ENCODE data around the gene CD44. TPM values are rescaled to one million over a fixed set of nuclear protein-coding genes. Genes with fewer than 3 reads are reported as not detected.

CD44 gene
- total and polyA plus RNA-seq, 2 donors (not counting 1 experiment from before 2014, with no cell fraction given) = 660 to 980 TPM

GRCh38 chr11:35139722-35140282, 831 bp downstream of the CD44 start:
- no peaks in the 10 kb centered on the region for H3K27me3 ChIP-seq (ENCODE audit: control insufficient read depth, insufficient read depth, low read length)
- H3K4me3 ChIP-seq (replicated peaks in 1 of 4; ENCODE audit: control extremely low read depth in 1 of 4, insufficient read depth in 1 of 4, low read depth in 3 of 4, low read length in 4 of 4) = peak overlapping the region; percentile 56 to 99 (median 94)

GRCh38 chr11:35141071-35141470, 2.1 kb downstream of the CD44 start:
- no peaks in the 10 kb centered on the region for H3K9me3 ChIP-seq (ENCODE audit: control insufficient read depth, insufficient read depth, low read depth, low read length)
- DNase-seq (ENCODE audit: low read depth in 2 of 2) = no peak
- H3K27ac ChIP-seq (ENCODE audit: insufficient read depth, low read length) = peak overlapping the region; percentile 91
- H3K79me2 ChIP-seq (ENCODE audit: control insufficient read depth, insufficient read depth, low read length) = peaks cover 78% of the 10 kb centered on the region
- H2AFZ ChIP-seq (ENCODE audit: low read length) = no peak overlapping the region
- H3K4me2 ChIP-seq (ENCODE audit: extremely low read depth, insufficient read depth, low read length) = peak overlapping the region; percentile 69
- H4K20me1 ChIP-seq (ENCODE audit: control insufficient read depth, extremely low read depth, insufficient read depth, low read length) = no peaks in the 10 kb centered on the region
- H3K36me3 ChIP-seq (ENCODE audit: control insufficient read depth, insufficient read depth, low read length) = peaks cover 11% of the 10 kb centered on the region
- peak overlapping the region; percentile 50 for H3K9ac ChIP-seq (ENCODE audit: insufficient read depth, low read length)
- H3K4me3 ChIP-seq (replicated peaks in 1 of 4; ENCODE audit: control extremely low read depth in 1 of 4, insufficient read depth in 1 of 4, low read depth in 3 of 4, low read length in 4 of 4) = peak overlapping the region; percentile 56 to 99 (median 94)
- H3K27me3 ChIP-seq (ENCODE audit: control insufficient read depth, insufficient read depth, low read length) = no peaks in the 10 kb centered on the region
- peaks cover 33% of the 10 kb centered on the region for H3K4me1 ChIP-seq (ENCODE audit: control insufficient read depth, extremely low read depth, insufficient read depth, low read length)
- no peak for TF ChIP-seq CTCF (conservative IDR thresholded peaks at IDR 0.05 in 1 of 2, IDR thresholded peaks at IDR 0.05 in 1 of 2; ENCODE audit: low read depth in 1 of 2, low read length in 2 of 2)
- no peak for TF ChIP-seq EZH2 (IDR thresholded peaks at IDR 0.05; ENCODE audit: low read length, missing control alignments)

More at GRCh38 chr11:35139722-35140282, 831 bp downstream of the CD44 start:
- Histone ChIP-seq H3K36me3 (ENCODE audit: control insufficient read depth, insufficient read depth, low read length) (peaks cover 9% of the 10 kb centered on the region), H3K4me1 (ENCODE audit: control insufficient read depth, extremely low read depth, insufficient read depth, low read length) (peaks cover 21% of the 10 kb centered on the region), H3K4me2 (ENCODE audit: extremely low read depth, insufficient read depth, low read length) (peak overlapping the region; percentile 69), H3K9me3 (ENCODE audit: control insufficient read depth, insufficient read depth, low read depth, low read length) (no peaks in the 10 kb centered on the region), H3K27ac (ENCODE audit: insufficient read depth, low read length) (peak overlapping the region; percentile 91), H4K20me1 (ENCODE audit: control insufficient read depth, extremely low read depth, insufficient read depth, low read length) (no peaks in the 10 kb centered on the region), H3K9ac (ENCODE audit: insufficient read depth, low read length) (peak overlapping the region; percentile 93), H2AFZ (ENCODE audit: low read length) (no peak overlapping the region), H3K79me2 (ENCODE audit: control insufficient read depth, insufficient read depth, low read length) (peaks cover 65% of the 10 kb centered on the region)
- TF ChIP-seq CTCF (conservative IDR thresholded peaks at IDR 0.05 in 1 of 2, IDR thresholded peaks at IDR 0.05 in 1 of 2; ENCODE audit: low read depth in 1 of 2, low read length in 2 of 2) (no peak), EZH2 (IDR thresholded peaks at IDR 0.05; ENCODE audit: low read length, missing control alignments) (no peak)
- DNase-seq (ENCODE audit: low read depth in 2 of 2) = peak; percentile 34 to 46

GRCh38 chr11:35141571-35141971, 2.6 kb downstream of the CD44 start:
- Histone ChIP-seq H2AFZ (ENCODE audit: low read length) (no peak overlapping the region), H3K79me2 (ENCODE audit: control insufficient read depth, insufficient read depth, low read length) (peaks cover 83% of the 10 kb centered on the region), H3K4me3 (replicated peaks in 1 of 4; ENCODE audit: control extremely low read depth in 1 of 4, insufficient read depth in 1 of 4, low read depth in 3 of 4, low read length in 4 of 4) (peak overlapping the region; percentile 56 to 99 (median 94)), H3K4me1 (ENCODE audit: control insufficient read depth, extremely low read depth, insufficient read depth, low read length) (peaks cover 34% of the 10 kb centered on the region), H3K27me3 (ENCODE audit: control insufficient read depth, insufficient read depth, low read length) (no peaks in the 10 kb centered on the region), H3K27ac (ENCODE audit: insufficient read depth, low read length) (peak overlapping the region; percentile 91), H3K9me3 (ENCODE audit: control insufficient read depth, insufficient read depth, low read depth, low read length) (no peaks in the 10 kb centered on the region), H3K9ac (ENCODE audit: insufficient read depth, low read length) (peak overlapping the region; percentile 50), H4K20me1 (ENCODE audit: control insufficient read depth, extremely low read depth, insufficient read depth, low read length) (no peaks in the 10 kb centered on the region), H3K36me3 (ENCODE audit: control insufficient read depth, insufficient read depth, low read length) (peaks cover 11% of the 10 kb centered on the region), H3K4me2 (ENCODE audit: extremely low read depth, insufficient read depth, low read length) (peak overlapping the region; percentile 69)
- TF ChIP-seq EZH2 (IDR thresholded peaks at IDR 0.05; ENCODE audit: low read length, missing control alignments) (no peak), CTCF (conservative IDR thresholded peaks at IDR 0.05 in 1 of 2, IDR thresholded peaks at IDR 0.05 in 1 of 2; ENCODE audit: low read depth in 1 of 2, low read length in 2 of 2) (no peak)
- no peak for DNase-seq (ENCODE audit: low read depth in 2 of 2)
